Measurements from ENCODE around the gene TRA2A. TPM values are rescaled to one million over a fixed set of nuclear protein-coding genes. Genes with fewer than 3 reads are reported as not detected.
"Not testable (repeated sequence)": the region's sequence is repeated elsewhere in the genome, so short reads cannot be mapped to it uniquely, and the experiment has no call there.

TRA2A gene
- total RNA-seq, 2 experiments from 2014 or later: 109 to 143 TPM

DNA sequence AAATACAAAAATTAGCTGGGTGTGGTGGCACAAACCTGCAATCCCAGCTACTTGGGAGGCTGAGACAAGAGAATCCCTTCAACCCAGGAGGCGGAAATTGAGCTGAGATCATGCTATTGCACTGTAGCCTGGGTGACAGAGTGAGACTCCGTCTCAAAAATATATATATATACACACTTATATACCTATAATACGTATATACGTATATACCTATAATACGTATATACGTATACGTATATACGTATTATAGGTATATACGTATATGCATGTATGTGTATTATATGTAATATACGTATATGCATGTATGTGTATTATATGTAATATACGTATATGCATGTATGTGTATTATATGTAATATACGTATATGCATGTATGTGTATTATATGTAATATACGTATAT lies 43.1 kb downstream of the TRA2A start:
- DNase-seq; H3K4me3 Mint-ChIP-seq; H3K36me3 Mint-ChIP-seq (ENCODE audit: low read depth); POLR2A ChIA-PET; H3K9me3 Mint-ChIP-seq; H3K27me3 Mint-ChIP-seq; H3K27ac Mint-ChIP-seq: not testable (repeated sequence)
- CTCF ChIA-PET: interaction anchor here (1.0 to 1.3 kb wide), 2 partner anchors 9 to 58 kb away, joined by 3 to 4 read pairs; no protein-coding TSS in a partner anchor
- H3K4me1 Mint-ChIP-seq: peaks cover 11% of the 10 kb centered on the region

DNA sequence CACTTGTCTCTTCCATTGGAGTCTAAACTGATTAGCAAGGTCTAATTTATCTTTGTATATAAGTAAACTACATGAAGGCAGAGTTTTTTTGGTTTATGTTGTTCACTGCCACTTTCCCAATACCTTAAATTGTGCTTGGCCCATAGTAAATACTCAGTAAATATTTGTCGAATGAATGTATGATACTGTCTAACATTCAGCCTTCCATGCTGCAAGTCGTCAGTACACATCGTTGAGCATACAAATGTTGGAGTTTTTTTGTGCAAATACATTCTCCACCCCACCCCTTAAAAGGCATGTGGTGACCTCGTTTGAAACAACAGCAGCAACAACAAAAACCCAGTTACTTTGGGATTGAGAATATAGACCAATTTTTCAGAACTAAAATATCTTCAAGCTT lies 44.1 kb downstream of the TRA2A start:
- Mint-ChIP-seq H3K4me3 (no peak overlapping the region), H3K36me3 (ENCODE audit: low read depth) (peaks cover 7% of the 10 kb centered on the region), H3K27ac (no peak overlapping the region), H3K27me3 (no peaks in the 10 kb centered on the region), H3K9me3 (no peaks in the 10 kb centered on the region), H3K4me1 (peaks cover 11% of the 10 kb centered on the region)
- POLR2A ChIA-PET: interaction anchor here (0.6 kb wide), 1 partner anchor 248 kb away, joined by 4 read pairs; no protein-coding TSS in a partner anchor
- CTCF ChIA-PET: interaction anchor here (1.3 kb wide), 1 partner anchor 59 kb away, joined by 4 read pairs; no protein-coding TSS in a partner anchor
- DNase-seq: no peak

DNA sequence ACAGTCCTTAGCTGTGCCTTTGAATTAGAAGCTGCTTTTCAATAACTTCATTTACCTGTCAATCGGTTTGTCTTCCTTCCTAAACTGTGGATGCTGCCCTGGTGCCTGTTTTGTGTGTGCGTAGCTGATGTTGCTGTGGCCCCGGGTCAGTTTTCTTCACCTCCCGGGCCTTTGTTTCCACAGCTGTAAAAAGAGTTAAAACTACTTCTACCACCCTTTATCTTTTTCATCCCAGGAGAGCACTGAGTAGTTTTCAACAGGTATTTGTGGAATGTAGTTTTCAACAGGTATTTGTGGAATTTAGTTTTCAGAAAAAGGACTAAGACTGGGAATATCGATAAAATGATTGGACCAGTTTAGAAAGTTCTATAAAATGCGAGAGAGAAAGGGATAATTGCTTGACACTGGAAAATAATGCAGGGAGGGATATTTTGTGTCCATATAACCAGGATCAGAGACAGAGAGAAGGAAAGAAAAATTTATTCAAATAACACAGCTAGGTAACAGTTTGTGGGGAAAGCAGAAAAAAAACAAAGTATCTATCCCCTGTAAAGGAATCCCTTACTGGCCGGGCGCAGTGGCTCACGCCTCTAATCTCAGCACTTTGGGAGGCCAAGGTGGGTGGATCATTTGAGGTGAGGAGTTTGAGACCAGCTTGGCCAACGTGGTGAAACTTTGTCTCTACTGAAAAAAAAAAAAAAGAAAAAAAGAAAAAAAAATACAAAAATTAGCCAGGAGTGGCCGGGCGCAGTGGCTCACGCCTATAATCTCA lies 45.6 kb downstream of the TRA2A start:
- ChIA-PET POLR2A (no interaction called here), CTCF (interaction anchor here (0.6 to 1.2 kb wide), 3 partner anchors 38 to 60 kb away, joined by 3 to 4 read pairs (median 3); no protein-coding TSS in a partner anchor)
- H3K36me3 Mint-ChIP-seq (ENCODE audit: low read depth): peaks cover 7% of the 10 kb centered on the region
- DNase-seq: no peak
- H3K4me3 Mint-ChIP-seq: no peak overlapping the region
- peaks cover 9% of the 10 kb centered on the region for H3K4me1 Mint-ChIP-seq
- no peak overlapping the region for H3K27ac Mint-ChIP-seq
- no peaks in the 10 kb centered on the region for H3K9me3 Mint-ChIP-seq
- peaks cover 11% of the 10 kb centered on the region for H3K27me3 Mint-ChIP-seq

DNA sequence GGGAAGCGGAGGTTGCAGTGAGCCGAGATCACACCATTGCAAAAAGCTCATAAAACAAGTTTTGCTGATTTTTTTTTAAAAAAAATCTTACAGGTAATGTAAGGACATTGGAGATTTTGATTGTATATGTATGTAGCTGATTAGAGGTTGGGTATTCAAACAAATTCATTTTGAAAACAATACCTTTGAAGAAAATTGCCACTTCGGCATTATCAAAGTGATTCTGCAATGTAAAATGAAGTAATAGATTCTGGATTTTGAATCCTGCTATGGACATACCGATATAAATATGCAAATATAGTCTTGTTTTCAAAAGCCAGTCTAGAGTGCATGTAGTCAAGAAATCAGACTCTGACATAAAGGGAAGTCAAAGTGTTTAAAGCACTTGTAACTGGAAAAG lies 49.1 kb downstream of the TRA2A start:
- no peak for DNase-seq
- H3K27ac Mint-ChIP-seq: no peak overlapping the region
- no peaks in the 10 kb centered on the region for H3K9me3 Mint-ChIP-seq
- CTCF ChIA-PET: interaction anchor here (0.6 kb wide), 1 partner anchor 9 kb away, joined by 3 read pairs; no protein-coding TSS in a partner anchor
- POLR2A ChIA-PET: no interaction called here
- no peak overlapping the region for H3K4me3 Mint-ChIP-seq
- H3K36me3 Mint-ChIP-seq (ENCODE audit: low read depth): no peaks in the 10 kb centered on the region
- H3K27me3 Mint-ChIP-seq: peaks cover 28% of the 10 kb centered on the region
- H3K4me1 Mint-ChIP-seq: no peaks in the 10 kb centered on the region

DNA sequence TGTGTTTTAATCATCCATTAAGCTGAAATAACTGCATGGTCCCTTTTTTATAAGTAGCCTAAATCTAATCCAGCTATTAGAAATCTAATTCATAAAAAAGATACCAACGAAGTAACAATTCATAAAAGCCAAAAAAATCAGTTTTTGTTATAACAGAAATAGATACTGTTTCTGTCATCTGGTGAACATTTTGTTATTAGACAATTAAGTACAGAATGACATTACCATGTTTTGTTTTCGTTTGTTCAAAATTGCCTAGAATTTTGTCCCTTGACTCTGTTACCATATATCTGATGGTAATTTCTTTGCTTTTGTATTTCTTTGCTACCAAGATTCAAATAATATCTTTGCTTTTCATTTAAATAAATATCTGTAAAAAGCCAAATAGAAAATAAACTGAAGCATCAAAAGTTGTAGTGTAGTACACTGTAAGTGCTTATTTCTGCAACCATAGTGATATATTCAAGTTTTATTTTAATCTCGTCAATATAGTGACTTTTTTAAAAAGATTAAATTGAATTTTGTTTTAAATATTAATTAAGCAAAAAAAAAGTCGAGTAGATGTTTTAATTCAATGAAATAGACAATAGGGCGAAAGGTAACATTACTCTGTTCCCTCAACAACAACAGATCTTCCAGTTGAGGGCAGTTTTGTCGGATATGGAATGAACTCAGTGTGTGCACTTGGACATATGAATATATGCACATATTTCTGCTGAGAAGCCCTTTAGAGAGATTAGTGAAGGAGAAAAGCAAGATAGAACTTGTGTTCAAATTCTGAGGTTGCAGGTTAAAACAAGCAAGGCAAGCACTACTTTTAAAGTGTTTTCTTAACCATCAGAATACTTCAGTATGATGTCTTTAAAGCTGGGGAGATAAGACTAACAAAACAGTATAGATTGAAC lies 53.6 kb downstream of the TRA2A start:
- no peak overlapping the region for H3K4me3 Mint-ChIP-seq
- peaks cover 3% of the 10 kb centered on the region for H3K36me3 Mint-ChIP-seq (ENCODE audit: low read depth)
- ChIA-PET POLR2A (no interaction called here), CTCF (interaction anchor here (0.6 kb wide), 1 partner anchor 26 kb away, joined by 4 read pairs; no protein-coding TSS in a partner anchor)
- no peak overlapping the region for H3K27ac Mint-ChIP-seq
- peaks cover 59% of the 10 kb centered on the region for H3K27me3 Mint-ChIP-seq
- no peaks in the 10 kb centered on the region for H3K9me3 Mint-ChIP-seq
- peaks cover 9% of the 10 kb centered on the region for H3K4me1 Mint-ChIP-seq
- DNase-seq: no peak

DNA sequence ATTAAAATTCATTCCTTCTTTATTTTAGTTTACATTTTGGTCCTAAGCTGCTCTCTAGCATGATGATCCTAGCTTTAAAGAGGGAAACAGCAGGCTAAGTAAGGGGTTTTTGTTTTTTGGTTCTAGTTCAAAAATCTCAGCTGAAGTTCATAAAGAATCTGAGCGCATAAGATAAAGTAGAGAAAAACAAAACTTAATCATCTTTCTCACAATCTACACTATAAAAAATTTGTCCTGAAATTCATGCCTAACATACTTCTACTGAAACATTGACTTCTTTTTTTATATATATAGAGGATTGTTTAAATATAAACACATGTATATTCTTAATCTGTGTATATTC lies 54.7 kb downstream of the TRA2A start:
- Mint-ChIP-seq H3K27ac (no peak overlapping the region), H3K27me3 (peaks cover 64% of the 10 kb centered on the region), H3K36me3 (ENCODE audit: low read depth) (peaks cover 5% of the 10 kb centered on the region), H3K4me1 (peaks cover 13% of the 10 kb centered on the region), H3K4me3 (no peak overlapping the region), H3K9me3 (no peaks in the 10 kb centered on the region)
- CTCF ChIA-PET: no interaction called here
- POLR2A ChIA-PET: no interaction called here
- no peak for DNase-seq

DNA sequence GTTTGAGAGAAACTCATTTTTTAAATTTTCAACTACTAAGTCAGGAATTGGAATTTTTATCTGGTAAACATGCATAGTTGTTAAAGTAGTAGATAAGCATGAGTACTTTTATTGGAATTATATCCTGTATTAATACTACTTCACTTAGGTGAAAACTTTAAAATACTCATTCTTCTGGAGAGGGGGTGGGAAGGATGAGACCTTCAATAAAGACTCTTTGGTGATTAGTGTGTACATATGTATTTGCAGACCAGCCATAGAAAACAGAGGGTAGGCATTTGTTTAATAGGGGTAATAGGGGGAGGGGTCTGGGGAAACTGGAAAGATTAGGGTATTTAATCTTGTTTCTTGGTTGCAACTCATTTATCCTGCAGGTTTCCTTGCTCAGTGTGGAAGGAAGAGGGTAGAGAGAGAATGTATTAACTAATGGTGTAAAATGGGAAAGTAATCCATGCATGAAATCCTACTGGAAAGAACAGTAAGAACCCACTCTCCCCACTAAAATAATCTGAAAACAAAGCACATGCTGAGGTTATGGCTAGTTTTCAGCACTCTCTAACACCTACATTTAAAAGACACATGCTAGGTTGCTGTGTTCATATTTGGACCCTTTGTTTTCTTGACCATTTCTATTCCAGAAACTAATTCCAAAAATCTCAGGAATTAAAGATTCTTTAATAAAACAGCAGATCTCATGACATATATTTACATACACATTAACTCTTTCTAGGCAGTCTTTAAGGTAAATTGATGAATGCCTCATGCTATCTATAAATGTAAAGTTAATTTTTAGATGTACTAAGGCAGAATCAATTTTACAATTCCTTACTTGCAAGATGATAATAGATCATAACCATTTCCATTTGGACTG lies 55.3 kb downstream of the TRA2A start:
- no peak for DNase-seq
- POLR2A ChIA-PET: no interaction called here

DNA sequence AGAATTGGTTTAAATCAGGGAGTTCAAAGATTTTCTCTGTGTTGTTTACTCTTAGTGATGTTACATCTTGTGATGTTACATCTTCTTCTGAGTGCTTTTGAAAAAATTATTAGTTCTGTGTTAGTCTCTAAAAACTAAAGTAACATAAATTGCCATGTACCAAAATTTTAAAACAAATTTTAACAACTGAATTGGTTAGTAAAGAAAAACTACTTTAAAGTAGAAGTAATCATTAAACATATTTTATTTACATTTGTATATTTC lies 56.3 kb downstream of the TRA2A start:
- Mint-ChIP-seq H3K9me3 (no peaks in the 10 kb centered on the region), H3K36me3 (ENCODE audit: low read depth) (peaks cover 5% of the 10 kb centered on the region), H3K4me3 (no peak overlapping the region), H3K4me1 (peaks cover 24% of the 10 kb centered on the region), H3K27me3 (peaks cover 67% of the 10 kb centered on the region), H3K27ac (no peak overlapping the region)
- POLR2A ChIA-PET: no interaction called here
- no peak for DNase-seq
- CTCF ChIA-PET: no interaction called here

More for the DNA sequence above, 55.3 kb downstream of the TRA2A start:
- no peaks in the 10 kb centered on the region for H3K9me3 Mint-ChIP-seq
- H3K4me3 Mint-ChIP-seq: no peak overlapping the region
- H3K27ac Mint-ChIP-seq: no peak overlapping the region
- peaks cover 5% of the 10 kb centered on the region for H3K36me3 Mint-ChIP-seq (ENCODE audit: low read depth)
- peaks cover 65% of the 10 kb centered on the region for H3K27me3 Mint-ChIP-seq
- H3K4me1 Mint-ChIP-seq: peaks cover 17% of the 10 kb centered on the region
- CTCF ChIA-PET: no interaction called here

DNA sequence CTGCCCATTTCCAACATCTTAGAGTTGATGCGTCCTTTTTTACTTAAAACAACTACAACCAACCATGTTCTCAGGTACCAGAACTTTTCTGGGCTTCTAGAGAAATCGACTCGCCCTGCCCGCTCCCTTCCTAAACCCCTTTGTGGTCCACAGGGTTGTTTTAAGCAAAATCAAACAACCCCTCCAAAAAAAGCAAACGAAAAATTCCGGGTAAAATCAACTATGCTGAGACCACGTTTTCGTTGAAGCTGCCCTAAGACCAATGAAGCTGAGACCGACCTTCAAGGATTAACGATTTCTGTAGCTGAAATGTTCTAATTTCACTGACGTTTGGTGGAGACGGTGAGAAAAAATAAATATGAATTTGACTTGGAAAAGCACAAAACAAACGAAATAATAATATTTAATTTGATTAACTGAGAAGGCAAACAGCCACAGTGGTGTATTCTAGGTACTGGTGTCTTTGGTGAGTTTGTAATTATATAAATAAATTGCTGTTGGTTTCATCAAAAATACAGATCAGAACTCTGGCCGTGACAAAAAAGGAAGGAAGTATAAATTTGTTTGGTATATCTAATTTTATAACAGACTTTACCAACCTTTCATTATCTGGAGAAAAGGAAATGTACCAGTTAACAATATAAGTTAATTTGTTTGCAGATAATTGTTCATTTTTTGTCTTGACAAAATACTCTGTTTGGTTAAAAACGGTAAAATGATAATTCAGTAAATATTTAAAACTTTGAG lies 56.8 kb downstream of the TRA2A start:
- CTCF ChIA-PET: no interaction called here
- H3K27ac Mint-ChIP-seq: peak overlapping the region; percentile 76

DNA sequence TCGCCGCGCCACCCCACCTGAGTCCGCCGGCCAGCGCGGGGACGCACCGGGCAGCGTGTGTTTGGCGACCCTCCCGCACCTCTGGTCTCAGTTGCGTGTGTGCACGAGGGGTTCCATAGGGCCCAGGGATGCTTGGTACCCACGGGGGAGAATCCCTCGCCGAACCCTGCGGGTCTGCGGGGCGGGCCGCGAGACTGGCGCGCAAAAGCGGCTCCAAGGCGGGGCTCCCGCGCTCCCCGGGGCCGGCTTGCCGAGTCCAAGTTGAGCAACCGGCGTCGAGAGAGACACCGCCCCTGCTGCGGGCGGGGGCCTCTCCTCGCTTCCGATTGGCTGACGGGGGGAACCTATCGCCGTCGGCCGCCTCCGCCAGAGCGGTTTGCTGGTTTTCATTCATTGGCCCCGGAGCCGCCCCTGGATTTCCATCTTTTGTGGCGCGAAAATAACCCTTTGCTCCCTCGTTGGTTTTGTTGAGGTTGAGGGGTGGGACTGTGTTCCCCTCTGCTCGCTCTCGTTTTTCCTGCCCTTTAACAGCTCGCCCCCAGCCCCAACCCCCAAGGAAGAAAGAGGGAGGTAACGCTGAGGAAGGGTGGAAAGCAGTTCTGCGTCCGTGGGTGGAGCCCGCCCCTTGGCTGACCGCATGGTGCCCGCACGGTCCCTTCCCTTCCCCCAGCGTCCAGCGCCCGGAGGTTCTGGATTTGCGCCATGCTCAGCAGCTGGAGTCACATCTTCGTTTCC lies 57.5 kb downstream of the TRA2A start:
- ChIA-PET POLR2A (no interaction called here), CTCF (interaction anchor here (2.0 kb wide), 1 partner anchor 16 kb away, joined by 6 read pairs; no protein-coding TSS in a partner anchor)
- peaks cover 32% of the 10 kb centered on the region for H3K4me1 Mint-ChIP-seq
- H3K27ac Mint-ChIP-seq: peak overlapping the region; percentile 76
- H3K27me3 Mint-ChIP-seq: peaks cover 71% of the 10 kb centered on the region
- peak overlapping the region; percentile 74 for H3K4me3 Mint-ChIP-seq
- no peaks in the 10 kb centered on the region for H3K9me3 Mint-ChIP-seq
- DNase-seq: peak; percentile 87
- H3K36me3 Mint-ChIP-seq (ENCODE audit: low read depth): peaks cover 5% of the 10 kb centered on the region

More for the DNA sequence above, 56.8 kb downstream of the TRA2A start:
- Mint-ChIP-seq H3K27me3 (peaks cover 67% of the 10 kb centered on the region), H3K9me3 (no peaks in the 10 kb centered on the region), H3K4me3 (peak overlapping the region; percentile 74), H3K36me3 (ENCODE audit: low read depth) (peaks cover 5% of the 10 kb centered on the region), H3K4me1 (peaks cover 29% of the 10 kb centered on the region)
- DNase-seq: no peak
- POLR2A ChIA-PET: no interaction called here

DNA sequence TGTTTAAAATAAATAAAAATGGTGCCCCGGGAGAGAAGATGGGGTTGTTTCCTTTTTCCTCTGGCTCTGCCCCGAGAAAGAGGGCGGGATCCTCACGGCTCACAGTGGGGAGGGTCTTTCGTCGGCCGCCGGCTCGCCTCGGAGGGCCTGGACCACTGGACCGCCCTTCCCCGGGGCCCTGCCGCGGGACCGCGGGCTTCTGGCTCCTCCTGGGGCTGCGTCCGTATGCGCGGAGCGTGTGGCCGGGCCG lies 58.0 kb downstream of the TRA2A start:
- no peak overlapping the region for H3K27ac Mint-ChIP-seq
- peaks cover 70% of the 10 kb centered on the region for H3K27me3 Mint-ChIP-seq
- no peaks in the 10 kb centered on the region for H3K9me3 Mint-ChIP-seq
- peaks cover 33% of the 10 kb centered on the region for H3K4me1 Mint-ChIP-seq
- CTCF ChIA-PET: interaction anchor here (0.6 to 2.0 kb wide), 2 partner anchors 17 to 154 kb away, joined by 3 to 6 read pairs; no protein-coding TSS in a partner anchor
- DNase-seq: no peak
- POLR2A ChIA-PET: no interaction called here
- H3K36me3 Mint-ChIP-seq (ENCODE audit: low read depth): peaks cover 5% of the 10 kb centered on the region
- H3K4me3 Mint-ChIP-seq: peak overlapping the region; percentile 74

Data from activated CD4-positive, alpha-beta T cell treated with anti-CD3 and anti-CD28 coated beads, Interleukin-2, amount 10 ng/mL, durations not matched to agents 7 days and 5 days (primary cell).